Fibroblast of skin of right quadriceps (primary cell): Measurements from ENCODE around the gene ATG7.
"Not testable (repeated sequence)": the region's sequence is repeated elsewhere in the genome, so short reads cannot be mapped to it uniquely, and the experiment has no call there.

Experiments used
- DNase-seq: peaks from one replicate; pipeline ENCODE4 v3.0.0-alpha.2; 2013

ATG7 gene

DNA sequence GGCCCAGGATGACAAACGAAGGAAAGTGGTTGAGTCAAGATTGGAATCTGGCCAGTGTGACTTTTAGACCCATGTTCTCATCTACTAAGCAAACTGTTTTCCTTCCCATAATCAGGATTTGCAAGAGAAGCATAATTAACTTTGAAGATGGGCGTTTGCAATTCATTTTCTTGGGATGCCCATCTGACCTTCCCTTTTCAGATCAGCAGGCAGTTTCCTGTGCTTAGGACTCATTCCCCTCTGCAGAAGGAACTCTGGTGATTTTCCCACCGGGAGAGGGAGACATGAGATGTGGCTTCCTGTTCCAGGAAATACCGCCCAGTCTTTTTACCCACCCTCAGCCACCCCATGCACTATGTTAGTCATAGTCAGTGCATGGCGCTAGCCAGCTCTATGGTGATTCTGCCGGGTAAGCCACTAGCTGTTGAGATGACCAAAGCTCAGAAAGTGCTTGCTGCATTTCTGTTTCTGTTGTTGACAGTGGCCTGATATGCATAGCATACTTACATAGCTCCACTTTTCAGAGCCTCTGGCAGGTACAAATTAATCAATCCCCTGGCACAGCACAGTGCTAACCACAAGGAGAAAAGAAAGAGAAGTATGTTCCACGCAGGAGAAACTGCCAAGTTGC lies 242.1 kb downstream of the ATG7 start:
- peak; percentile 89 for DNase-seq

DNA sequence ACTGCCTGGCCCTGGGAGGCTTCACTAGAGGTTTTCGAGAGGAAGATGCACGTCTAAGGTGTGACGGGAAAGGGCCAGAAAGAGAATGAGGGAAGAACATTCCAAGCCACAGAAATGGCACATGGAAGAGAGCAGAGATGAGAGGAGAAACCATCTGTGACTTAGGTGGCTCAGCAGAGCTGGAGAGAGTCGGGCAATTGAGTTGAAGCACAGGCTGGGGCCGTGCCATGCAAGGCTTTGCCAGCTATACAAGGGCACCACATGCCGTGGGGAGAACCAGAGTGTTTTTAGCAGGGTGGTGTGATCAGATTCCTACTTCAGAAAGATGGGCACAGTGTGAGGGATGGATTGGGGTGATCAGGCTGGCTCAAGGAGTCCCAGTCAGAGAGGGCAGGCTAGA lies 245.4 kb downstream of the ATG7 start:
- no peak for DNase-seq

DNA sequence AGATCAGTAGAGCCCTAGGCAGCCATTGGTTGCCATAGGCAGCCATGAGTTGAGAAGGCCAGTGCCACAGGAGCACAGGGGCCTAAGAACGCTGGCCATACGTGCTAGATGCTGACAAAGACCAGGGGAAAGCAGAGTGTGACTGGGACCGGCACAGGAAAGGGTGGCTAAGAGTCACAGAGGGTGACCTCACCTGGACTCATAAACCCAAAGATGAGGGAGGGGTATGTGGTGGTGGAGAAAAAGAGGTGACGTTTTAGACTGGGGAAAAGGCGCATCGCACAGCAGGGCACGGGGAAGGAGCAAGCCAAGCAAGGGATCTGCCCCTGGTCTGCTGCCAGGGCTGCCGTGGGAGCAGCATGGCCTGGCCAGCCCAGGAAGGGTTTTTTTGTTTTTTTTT lies 249.0 kb downstream of the ATG7 start:
- no peak for DNase-seq

DNA sequence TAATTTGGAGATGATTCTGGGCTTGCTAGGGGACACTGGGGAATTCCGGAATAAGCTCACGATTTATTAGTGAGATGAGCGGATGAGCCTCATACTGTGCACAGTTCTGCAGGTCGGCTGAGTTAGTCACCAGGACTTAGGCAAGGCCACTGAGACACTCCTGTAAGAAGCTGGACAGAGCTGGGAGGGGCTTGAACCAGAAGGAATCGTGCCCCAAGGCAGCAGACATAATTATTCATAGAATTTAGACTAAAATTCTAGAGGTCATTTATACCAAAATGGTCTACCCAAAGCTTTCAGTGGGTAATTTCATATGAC lies 250.2 kb downstream of the ATG7 start:
- DNase-seq: peak; percentile 47

DNA sequence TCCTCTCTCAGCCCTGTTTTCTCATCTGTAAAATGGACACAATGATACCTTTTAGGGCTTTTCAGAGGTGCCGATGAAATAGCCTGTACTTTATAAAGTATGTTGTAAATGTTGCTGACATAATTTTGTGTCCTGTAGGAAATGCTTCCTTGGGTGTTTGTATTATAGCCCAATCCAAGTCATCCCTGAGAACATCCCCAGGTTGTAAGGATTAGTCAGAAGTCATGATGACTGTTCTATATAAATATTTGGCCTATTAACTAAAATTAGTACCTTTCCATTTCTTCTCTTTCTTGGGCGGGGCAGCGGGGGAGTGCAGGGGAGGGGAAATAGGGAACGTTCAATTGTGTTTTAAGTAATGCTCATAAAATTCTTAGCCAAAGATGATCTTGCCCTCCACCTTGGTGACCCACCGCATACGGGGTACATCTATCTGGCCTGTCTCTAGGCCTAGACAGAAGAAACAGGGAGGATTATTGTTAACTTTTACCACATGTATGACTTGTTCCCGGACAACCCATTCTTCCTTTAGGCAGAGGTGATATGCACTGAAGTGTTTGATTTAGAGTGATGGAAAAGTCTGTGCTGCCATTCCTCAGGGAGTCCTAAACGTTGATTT lies 250.9 kb downstream of the ATG7 start:
- DNase-seq: no peak

DNA sequence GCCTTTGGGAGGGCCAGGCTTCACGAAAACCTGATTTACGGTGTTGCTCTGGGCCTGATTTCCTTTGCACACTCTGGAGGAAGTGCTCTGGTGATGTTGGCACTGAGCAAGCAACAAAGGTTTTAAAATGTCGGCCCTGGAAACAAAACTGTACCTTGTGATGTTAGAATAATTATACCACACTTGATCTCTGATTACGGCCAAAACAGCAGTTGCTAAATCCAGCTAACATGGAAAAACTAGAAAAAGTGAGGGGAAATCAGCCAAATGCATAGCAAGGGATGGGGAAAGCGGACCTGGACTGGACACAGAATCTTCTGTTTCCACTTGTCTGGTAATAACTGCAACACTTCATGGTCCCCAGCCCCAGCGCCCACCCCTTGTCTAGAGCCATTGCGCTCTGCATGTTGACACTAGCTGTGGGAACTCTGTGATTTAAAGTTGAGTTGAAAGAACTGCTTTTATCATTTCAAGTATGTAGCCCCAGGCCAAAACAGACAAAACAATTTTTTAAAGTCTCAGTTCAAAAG lies 251.4 kb downstream of the ATG7 start:
- DNase-seq: peak; percentile 56

DNA sequence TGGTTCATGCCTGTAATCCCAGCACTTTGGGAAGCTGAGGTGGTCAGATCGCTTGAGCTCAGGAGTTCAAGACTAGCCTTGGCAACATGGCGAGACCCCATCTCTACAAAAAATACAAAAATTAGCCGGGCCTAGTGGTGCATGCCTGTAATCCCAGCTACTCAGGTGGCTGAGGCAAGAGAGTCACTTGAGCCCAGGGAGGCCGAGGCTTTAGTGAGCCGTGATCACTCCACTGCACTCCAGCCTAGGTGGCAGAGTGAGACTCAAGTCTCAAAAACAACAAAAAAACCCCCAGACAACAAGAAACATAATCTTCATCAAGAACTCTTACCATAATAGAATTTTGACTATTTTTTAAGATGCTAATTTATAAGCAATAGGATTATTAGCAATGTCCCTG lies 253.9 kb downstream of the ATG7 start:
- DNase-seq: not testable (repeated sequence)

DNA sequence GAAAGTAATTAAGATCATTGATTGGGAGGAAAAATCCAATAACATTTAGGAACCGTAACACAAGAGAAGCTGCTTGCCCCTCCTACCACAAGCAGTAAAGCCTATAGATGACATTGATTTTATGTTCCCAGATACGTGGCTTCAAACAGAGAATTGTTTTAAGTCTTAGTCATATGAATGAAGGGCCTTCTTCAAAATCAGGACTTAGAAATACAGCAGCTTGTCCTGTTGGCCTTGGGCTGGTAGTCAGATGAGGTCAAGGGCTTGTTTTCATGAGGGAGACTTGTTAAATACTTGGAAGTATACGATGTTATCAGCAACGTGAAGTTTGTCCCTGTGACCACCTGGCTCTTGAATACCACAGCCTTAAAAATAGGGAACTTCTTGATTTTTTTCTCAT lies 257.1 kb downstream of the ATG7 start:
- DNase-seq: no peak

DNA sequence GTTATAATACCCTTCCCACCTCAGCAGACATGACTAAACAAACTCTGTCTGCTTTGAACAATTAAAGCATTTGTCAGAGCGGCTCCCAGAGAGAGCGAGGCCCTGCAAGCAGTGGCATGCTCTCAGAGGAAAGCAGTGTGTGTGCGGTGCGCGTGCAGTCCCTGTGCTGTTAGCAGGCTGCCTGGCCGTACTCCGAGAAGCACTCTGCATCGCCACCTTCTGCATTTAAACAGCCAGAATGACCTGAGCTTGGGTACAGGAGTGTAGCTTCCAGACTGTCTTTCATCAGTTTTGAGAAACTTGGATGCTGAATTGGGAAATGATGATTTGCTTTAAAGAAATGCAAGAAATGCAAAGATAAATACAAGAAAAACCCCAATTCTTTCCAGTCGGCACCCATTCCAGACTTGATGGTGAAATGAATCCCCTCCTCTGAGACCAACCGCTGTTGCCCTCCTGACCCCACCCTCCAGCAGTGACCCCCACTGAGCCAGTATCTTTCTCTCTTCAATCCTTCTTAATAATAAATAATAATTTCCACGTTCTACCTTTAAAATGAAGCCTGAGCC lies 258.0 kb downstream of the ATG7 start:
- peak; percentile 98 for DNase-seq

DNA sequence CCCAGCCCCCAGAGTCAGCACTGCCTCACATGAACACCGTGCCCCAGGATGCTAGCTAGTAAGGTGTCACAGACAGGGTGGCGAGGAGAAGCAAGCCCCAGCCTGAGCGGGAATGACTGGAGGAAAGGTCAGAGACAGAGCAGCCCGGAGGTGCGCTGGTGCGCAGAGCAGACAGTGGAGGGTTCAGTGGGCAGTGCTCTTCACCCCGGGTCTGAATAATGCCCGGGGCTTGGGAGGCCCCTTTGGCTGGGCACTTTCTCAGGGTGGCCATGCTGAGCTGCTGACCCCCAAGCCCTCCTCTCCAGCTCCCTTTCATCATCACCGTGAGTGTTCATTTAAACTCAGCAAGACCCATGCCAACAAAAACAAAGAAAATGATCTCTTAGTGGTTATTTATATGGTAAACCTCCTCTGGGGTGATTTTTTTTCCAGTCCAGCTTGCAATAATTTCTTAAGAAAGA lies 260.8 kb downstream of the ATG7 start:
- peak; percentile 48 for DNase-seq

DNA sequence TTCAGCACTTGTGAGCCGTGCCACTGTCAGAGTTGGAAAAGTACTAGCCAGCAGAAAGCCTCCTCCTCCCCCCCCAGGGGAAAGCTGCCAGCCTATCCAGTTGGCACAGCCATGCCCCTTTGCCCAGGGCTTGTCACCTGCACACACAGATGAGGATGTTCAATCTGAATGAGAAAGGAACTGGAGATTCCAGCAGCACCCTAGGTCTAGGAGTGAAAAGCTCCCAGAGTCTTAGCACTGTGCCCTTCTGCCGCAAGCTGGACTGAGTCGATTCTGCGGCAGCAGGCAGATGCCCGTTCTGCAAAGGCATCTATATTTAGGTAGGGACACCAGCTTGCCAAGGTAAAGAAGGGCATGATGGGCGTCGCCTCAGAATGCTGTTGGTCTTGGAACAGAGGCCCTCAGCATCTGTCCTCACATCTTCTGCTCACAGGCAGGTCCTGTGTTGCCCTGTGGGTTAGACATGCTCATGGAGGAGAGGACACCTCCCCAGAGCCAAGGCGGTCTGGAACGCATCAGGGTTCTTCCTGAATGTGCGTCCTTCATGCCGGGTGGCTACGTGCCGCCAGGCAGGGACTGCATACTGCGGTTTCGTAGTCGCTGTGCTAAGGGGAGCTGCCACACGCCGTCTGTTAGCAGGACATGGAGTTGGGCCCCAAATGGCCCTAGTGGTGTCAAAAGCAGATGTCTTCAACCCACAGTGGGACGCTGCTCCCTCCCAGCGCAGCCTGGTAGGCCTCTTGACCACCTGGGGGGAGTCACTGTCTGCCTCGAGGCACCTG lies 262.0 kb downstream of the ATG7 start:
- peak; percentile 46 for DNase-seq

DNA sequence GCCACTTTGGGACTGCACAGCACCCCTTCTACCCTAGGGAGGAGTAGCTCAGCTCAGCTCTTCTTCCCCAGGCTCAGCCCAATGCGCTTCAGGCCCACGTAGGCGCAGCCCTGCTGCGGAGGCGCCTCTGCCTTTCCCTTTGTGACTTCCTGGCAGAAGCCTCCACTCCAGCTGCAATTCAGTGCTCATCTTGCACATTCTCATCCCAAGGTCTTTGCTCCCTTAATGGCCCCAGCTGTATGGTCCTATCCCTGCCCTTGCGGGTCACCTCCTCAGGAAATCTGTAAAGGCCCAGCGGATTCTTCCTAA lies 262.6 kb downstream of the ATG7 start:
- DNase-seq: no peak

DNA sequence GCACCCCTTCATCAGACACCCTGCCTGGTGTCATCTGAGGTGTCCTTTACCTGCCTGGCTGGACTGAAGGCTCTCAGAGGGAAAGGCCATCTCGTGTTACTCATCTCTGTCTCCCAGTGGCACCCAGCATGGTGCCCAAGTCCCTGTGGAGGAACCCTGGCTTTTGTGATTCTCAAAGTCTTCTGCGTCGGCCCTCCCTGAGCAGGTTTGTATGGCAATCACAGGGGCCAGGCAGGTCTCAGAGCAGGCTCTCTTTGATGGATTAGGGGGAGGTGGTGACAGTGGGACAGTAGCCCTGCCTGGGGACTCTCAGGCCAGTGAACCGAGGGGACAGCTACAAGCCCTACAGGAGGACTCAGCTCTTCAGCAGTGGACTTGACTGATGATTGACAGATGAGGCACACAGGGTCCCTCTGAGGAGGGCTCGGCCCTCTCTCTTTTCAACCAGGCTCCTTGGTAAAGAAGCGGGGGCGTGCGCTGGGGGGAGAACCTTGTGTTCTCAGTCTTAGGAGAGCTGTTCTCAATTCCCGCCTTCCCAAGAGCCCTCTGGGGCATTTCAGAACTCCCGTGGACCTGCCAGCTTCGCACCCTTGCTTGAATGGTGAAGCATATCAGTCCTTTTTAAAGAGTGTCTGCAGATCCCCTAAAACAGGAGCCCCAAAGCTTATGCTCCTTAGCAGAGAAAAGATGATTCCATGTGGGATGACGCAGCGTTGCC lies 263.2 kb downstream of the ATG7 start:
- DNase-seq: no peak

DNA sequence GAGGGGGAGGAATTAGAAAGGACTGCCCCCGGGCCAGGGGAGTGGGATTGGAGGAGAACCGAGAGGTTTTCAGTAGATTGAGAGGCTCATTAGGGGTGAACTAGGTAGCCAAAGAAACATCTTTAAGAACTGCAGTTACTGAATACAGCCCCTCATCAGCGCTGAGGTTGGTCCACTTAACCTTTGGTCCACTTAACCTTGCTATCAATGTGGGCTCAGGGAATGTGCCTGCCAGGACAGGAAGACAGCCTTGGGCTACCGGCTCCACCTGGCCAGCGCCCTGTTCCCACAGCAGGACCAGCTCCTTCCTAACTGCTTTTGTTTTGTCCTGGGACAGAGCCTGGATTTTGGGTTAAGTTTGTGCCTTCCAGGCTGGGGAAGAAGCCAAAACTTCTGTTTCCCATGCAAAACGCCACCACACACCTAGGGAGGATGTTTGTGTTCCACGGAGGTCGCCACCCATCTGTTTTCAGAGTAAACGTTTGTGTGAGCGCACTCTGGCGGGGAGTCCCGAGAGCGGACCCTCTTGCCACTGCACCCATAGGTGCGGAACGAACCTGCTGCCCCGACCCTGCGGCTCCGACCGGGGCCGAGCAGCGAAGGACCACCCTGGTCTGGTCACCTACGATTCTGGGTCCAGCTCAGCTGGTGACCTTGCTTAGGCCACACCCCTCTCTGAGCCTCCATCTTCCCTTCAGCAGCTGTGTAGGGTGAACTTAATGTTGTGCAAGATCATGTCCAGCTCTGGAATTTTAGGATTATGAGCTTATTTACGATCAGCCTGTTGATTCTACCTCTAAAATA lies 264.1 kb downstream of the ATG7 start:
- DNase-seq: no peak

DNA sequence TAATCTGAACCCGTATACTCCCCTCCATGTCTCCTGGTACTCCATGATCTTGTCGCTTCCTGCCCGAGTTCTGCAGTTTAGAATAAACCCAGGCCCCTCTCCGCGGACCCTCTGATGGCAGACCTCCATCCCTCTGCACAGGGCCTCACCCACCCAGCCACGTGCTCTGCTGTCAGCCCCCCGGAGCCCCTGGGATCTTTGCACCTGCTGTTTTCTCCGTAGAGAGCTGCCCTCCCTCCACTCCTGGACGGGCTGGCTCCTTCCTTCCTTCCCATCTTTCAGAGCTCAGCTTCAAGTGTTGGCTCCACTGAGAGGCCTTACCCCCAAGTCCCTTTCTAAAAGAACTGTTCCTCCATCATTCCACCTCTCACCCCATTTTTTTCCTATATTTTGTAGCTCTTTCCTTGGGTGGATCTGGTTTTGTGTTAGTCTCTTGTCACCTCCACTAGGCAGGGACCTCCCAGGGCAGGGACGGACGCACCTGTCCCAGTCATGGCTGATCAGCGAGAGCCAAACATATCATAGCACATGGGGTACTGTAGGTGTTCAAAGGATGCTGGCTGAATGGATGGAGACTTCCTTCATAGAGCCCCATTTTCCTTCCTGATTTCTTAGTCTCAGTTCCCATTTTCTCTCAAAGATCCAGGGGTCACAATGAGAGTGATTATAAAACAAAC lies 264.9 kb downstream of the ATG7 start:
- DNase-seq: no peak

DNA sequence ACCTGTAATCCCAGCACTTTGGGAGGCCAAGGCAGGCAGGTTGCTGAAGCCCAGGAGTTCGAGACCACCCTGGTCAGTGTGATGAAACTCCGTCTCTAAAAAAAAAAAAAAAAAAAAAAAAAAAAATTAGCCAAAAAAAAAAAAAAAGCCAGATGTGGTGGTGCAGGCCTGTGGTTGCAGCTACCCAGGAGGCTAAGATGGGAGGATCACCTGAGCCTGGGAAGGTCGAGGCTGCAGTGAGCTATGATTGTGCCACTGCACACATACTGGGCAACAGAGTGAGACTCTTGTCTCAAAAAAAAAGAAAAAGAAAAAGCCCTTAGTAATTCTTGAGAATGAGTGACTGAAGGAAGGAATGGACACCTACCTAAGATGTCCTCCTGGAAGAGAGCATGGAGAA lies 266.4 kb downstream of the ATG7 start:
- DNase-seq: no peak

DNA sequence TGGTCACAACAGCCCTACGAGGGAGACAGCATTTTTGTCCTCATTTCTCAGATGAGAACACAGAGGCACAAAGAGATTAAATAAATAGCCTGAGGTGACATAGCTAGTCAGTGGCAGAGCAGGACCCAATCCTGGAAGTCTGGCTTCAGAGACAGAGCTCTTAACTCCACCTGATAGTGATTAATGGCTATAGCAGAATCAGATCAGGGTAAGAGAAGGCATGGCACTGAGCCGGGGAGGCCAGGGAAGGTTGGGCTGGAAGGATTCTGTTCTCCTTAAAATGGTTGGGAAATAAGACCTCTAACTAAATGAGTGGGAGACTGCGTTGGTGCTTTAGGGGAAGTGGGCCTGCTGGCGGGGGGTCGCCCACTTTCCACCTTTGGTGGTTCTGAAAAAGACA lies 267.0 kb downstream of the ATG7 start:
- no peak for DNase-seq

DNA sequence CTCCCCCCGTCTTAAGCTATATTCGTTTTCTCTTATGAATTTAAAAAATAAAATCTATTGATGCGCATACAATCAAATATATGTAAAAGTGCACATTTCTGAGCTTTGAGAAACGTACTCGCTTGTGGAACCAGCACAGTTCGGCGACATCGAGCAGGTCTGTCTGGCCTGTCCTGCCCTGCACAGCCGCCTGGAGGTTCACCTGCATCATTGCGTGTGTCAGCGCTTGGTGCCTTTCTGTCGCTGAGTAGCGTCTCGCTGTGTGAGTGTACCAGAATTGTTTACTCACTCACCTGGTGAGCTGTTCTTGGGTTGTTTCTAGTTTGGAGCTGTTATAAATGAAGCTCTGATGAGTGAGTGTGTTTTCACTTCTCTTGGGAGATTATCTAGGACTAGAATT lies 267.5 kb downstream of the ATG7 start:
- DNase-seq: no peak

DNA sequence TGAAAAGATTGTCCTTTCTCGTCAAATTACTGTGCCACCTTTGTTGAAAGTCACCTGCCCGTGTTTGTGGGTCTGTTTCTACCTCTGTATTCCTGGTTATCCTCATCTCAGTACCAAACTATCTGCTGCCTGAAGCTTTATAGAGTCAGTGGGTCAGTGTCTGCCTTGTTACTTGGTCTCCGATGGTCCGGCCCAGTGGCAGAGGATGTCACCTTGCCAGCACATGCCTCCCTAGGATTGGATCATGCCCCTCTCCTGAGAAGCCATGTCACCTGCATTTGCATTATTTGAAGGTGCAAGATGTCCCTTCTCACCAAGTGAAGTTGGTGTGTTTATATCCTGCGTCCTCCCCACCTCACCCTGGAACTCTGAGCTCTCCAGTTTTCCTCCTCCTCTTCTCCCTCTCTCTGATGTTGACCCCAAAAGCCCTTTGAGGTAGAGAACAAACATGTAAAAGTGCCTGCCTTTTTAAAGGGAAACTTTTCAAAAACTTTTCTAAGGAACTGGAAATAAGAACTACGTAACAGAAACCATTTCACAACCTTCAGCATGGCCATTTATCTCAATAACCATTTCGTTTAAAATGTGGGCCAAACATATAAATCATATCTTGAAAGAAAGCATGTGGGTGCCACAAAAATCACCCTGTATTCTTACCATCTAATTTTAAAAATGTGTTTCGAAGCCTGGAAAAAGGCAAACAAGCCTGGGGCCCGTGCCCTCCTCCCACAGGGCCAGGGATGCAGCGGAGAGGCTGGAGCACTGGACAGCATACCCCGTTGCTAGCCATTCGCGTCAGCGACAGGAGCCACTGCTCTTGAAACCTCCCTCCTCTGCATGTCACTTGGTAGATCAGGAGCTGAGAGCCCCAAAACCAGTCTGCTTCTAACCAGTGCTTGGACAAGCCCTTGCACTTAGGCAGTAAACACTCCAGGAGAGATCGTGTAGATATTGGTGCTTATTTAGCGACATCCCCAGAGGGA lies 269.4 kb downstream of the ATG7 start:
- DNase-seq: no peak

DNA sequence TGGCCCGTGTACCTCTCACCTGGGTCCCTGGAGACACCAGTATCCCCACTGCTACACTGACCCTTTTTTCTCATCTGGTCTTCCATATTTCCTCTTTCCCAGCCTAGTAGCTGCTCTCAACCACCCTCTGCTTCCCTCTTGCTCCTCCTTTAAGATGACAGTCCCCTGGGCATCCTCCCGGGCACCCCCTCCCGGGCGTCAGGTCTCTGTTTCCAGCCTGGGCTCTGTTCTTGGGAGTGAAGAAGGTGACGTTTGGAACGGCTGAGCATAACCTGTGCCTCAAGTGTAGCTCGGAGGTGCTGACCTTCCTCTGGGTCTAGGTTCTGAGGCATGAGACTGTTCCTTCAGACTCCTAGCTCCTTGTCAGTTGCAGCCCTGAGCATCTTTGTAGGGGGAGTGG lies 270.4 kb downstream of the ATG7 start:
- DNase-seq: no peak
